Measurements from ENCODE around the gene HK1.
"Not testable (repeated sequence)": the region's sequence is repeated elsewhere in the genome, so short reads cannot be mapped to it uniquely, and the experiment has no call there.

Gene HK1

GRCh38 chr10:69308304-69308703 lies 30.0 kb downstream of the HK1 start:
- not testable (repeated sequence) for DNase-seq

- DNase-seq: no peak
Observed at GRCh38 chr10:69311309-69311708, 33.0 kb downstream of the HK1 start.

GRCh38 chr10:69312528-69312927 lies 34.2 kb downstream of the HK1 start:
- DNase-seq: no peak

DNA sequence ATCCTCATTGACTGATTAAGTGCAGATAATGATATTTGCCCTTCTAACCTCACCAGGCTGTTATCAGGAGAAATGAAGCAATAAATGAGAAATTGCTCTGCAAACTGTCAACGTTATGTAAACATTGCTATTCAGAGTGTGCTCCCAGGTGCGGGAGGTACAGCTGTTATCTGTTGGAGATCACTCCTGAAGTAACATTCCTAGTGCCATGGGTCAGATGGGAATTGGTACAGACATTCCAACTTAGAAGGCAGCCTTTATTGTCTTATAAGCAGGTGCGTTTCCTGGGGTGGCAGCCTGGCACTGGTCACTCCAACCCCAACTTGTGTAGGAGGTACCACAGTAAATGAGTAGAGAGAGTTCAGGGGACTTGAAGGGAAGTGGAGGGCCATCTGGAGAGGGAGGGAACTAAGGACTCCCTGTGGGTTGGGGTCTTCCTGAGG lies 36.8 kb downstream of the HK1 start:
- no peak for DNase-seq

GRCh38 chr10:69315610-69316312 lies 37.5 kb downstream of the HK1 start:
- no peak for DNase-seq

GRCh38 chr10:69316313-69317059 lies 38.2 kb downstream of the HK1 start:
- peak in 1 of 58 donors; percentile 15 for DNase-seq

GRCh38 chr10:69317175-69317604 lies 38.9 kb downstream of the HK1 start:
- no peak for DNase-seq

DNA sequence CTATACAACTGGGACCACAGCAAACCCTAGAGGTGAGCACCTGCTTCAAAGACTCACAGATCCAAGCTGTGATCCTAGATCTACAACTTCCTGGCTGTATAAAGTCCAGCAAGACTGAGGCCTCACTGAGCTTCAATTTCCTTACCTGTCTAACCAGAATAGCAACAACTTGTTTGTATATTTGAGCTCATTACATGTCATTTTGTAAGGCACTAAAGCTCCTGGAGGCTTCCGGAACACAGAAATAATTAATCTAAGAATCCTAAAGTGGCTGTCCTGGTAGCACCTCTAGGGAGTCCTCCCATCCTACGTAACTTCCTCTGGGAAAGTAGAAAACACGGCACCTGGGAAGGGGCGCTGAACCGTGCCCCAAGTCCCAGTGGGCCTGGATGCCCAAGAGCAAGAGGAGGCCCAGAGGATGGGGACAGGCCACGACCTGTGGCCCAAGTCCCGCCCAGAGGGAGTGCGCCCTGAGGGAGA lies 39.4 kb downstream of the HK1 start:
- no peak for DNase-seq

- peak in 56 of 58 donors; percentile 30 to 92 (median 80) for DNase-seq
Observed at GRCh38 chr10:69318106-69318866, 40.0 kb downstream of the HK1 start.

- peak in 31 of 58 donors; percentile 14 to 73 (median 31) for DNase-seq
Observed at GRCh38 chr10:69318867-69319727, 40.8 kb downstream of the HK1 start.

DNA sequence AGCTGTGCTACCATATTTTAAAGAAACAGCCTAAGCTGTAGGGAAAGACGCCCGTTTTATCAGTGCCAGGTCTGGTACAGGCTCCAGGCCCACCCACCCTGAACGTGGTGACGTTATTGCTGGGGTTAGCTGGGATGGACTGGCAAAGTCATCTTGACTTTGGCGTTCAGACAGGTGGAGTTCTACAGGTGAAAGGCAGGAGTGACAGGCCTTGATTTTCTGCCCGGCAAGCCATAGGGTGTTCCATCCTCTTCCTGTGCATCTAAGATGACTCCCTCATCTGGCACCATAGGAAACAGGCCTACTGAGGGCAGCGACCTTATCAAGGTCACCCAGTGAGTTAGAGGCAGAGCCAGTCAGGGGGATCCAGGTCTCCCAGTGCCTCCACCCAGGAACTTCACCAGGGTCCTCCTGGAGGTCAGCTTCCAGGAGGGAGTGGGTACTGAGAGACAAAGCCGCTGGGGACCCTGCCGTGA lies 41.6 kb downstream of the HK1 start:
- DNase-seq: no peak

DNA sequence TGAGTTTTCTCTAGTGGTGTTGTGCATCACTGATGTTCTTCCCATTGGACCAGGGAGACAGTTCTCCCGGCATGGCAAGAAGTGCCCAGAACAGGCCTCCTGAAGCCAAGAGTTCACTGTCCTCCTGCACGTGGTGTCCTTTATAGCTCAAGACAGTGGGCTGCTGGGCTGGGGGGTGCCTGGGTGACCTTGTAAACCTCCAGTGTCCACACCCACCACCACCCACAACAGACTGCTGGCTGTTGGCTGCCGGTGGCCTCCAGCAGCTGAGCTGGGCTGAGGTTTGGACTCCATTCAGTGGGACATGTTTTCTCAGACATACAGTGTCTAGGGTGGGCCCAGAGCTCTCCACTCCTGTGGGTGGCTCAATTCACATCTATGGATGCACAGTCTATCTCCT lies 42.2 kb downstream of the HK1 start:
- no peak for DNase-seq

DNA sequence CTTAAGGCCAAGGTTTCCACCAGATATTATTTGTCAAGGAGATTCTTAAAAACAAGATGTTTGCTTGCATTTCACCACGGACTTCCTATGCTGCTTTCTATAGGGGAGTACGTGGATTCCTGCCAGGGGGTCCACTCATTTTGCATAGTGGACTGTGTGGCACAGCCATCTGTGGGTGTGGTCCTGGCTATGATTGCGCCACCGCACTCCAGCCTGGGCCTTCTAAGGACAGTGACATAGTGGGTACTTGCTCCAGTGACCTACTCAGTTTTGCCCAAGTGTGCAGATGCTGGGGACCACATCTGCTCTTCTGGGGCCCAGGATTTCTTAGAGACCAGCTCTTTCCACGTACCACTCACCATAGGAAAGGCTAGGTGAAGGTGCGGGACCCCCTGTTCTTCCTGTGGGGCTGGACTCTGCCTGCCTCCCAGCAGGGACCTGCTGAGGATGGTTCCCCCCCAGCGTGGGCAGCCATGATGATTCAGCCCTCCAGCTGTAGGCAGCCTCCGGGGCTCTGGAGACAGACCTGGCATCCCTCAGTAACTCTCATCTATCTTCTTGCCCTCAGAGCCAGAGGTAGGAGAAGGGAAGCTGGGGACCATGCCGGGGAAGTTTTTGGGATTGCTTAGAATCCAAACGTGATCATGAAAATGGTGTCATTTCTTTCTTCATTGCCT lies 42.9 kb downstream of the HK1 start:
- DNase-seq: no peak

GRCh38 chr10:69321865-69322264 lies 43.6 kb downstream of the HK1 start:
- DNase-seq: no peak

- not testable (repeated sequence) for DNase-seq
Observed at GRCh38 chr10:69322346-69322745, 44.0 kb downstream of the HK1 start.

DNA sequence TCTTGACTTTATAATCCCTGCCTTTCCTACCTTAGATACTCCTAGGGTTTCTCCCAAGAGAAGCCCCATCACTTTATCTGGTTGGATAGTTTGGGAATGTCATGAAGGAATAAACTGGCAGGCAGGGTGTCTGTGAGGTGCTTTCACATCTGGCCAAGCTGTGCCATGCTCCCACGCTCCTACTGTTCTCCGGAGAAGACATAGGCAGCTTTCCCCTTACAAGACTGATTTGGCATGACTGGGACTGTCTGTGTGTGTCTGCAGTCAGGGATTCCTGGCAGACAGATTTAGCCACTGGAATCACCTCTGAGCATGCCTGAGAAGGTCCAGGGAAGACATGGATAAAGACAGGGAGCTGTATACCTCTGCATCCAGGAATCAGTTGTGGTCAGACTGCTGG lies 45.3 kb downstream of the HK1 start:
- DNase-seq: peak in 1 of 58 donors; percentile 19

GRCh38 chr10:69324583-69324982 lies 46.3 kb downstream of the HK1 start:
- no peak for DNase-seq

DNA sequence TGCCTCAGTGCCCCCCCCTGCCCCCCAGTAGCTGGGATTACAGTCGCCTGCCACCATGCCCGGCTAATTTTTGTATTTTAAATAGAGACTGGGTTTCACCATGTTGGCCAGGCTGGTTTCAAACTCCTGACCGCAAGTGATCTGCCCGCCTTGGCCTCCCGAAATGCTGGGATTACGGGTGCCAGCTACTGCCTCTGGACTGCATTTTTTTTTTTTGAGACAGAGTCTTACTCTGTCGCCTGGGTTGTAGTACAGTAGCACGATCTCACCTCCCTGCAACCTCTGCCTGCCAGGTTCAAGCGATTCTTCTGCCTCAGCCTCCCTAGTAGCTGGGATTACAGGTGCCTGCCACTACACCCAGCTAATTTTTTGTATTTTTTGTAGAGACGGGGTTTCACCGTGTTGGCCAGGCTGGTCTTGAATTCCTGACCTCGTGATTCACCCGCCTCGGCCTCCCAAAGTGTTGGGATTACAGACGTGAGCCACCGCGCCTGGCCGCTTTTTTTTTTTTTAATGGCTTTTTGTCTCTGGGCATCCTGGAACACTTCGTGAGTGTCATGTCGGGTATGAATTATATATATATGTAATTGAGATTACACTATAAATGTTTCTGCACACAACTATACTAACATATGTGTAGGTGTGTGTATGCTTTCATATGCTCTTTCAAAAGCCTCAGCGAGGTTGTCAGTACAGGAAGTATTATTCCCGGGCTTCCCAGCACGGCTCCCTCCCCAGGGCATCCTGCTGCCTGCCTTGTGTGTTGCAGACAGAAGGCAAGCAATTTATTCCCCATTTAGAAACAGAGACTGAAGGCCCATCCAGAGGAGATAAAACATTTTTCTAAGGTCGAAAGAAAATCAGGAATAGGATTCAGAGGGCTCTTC lies 47.6 kb downstream of the HK1 start:
- peak in 2 of 58 donors; percentile 15 to 33 for DNase-seq

GRCh38 chr10:69326692-69327091 lies 48.4 kb downstream of the HK1 start:
- no peak for DNase-seq
